Measurements from ENCODE around the gene TSPAN8. TPM values are rescaled to one million over a fixed set of nuclear protein-coding genes. Genes with fewer than 3 reads are reported as not detected.

Gene TSPAN8
- total and polyA plus RNA-seq, 2 donors (not counting 1 experiment from before 2014, with no cell fraction given), result 0.17 TPM; not detected in 1

- no peak overlapping the region for H3K9ac ChIP-seq (ENCODE audit: insufficient read depth, low read length)
- no peaks in the 10 kb centered on the region for H3K79me2 ChIP-seq (ENCODE audit: control insufficient read depth, insufficient read depth, low read length)
- H3K27ac ChIP-seq (ENCODE audit: insufficient read depth, low read length), result no peak overlapping the region
- H3K27me3 ChIP-seq (ENCODE audit: control insufficient read depth, insufficient read depth, low read length), result no peaks in the 10 kb centered on the region
- H3K4me1 ChIP-seq (ENCODE audit: control insufficient read depth, extremely low read depth, insufficient read depth, low read length), result no peaks in the 10 kb centered on the region
- no peak overlapping the region for H3K4me2 ChIP-seq (ENCODE audit: extremely low read depth, insufficient read depth, low read length)
- no peaks in the 10 kb centered on the region for H3K36me3 ChIP-seq (ENCODE audit: control insufficient read depth, insufficient read depth, low read length)
- H2AFZ ChIP-seq (ENCODE audit: low read length), result no peak overlapping the region
- H4K20me1 ChIP-seq (ENCODE audit: control insufficient read depth, extremely low read depth, insufficient read depth, low read length), result no peaks in the 10 kb centered on the region
- no peak overlapping the region for H3K4me3 ChIP-seq (replicated peaks in 1 of 4; ENCODE audit: control extremely low read depth in 1 of 4, insufficient read depth in 1 of 4, low read depth in 3 of 4, low read length in 4 of 4)
- DNase-seq (ENCODE audit: low read depth in 2 of 2), result no peak
- H3K9me3 ChIP-seq (ENCODE audit: control insufficient read depth, insufficient read depth, low read depth, low read length), result no peaks in the 10 kb centered on the region
- TF ChIP-seq, protein P1, sequence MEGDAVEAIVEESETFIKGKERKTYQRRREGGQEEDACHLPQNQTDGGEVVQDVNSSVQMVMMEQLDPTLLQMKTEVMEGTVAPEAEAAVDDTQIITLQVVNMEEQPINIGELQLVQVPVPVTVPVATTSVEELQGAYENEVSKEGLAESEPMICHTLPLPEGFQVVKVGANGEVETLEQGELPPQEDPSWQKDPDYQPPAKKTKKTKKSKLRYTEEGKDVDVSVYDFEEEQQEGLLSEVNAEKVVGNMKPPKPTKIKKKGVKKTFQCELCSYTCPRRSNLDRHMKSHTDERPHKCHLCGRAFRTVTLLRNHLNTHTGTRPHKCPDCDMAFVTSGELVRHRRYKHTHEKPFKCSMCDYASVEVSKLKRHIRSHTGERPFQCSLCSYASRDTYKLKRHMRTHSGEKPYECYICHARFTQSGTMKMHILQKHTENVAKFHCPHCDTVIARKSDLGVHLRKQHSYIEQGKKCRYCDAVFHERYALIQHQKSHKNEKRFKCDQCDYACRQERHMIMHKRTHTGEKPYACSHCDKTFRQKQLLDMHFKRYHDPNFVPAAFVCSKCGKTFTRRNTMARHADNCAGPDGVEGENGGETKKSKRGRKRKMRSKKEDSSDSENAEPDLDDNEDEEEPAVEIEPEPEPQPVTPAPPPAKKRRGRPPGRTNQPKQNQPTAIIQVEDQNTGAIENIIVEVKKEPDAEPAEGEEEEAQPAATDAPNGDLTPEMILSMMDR (conservative IDR thresholded peaks at IDR 0.05 in 1 of 2, IDR thresholded peaks at IDR 0.05 in 1 of 2; ENCODE audit: low read depth in 1 of 2, low read length in 2 of 2), result no peak
- no peak for TF ChIP-seq EZH2 (IDR thresholded peaks at IDR 0.05; ENCODE audit: low read length, missing control alignments)
Observed at GRCh38 chr12:71174146-71174545, 16.3 kb upstream of the TSPAN8 start.

- no peaks in the 10 kb centered on the region for H4K20me1 ChIP-seq (ENCODE audit: control insufficient read depth, extremely low read depth, insufficient read depth, low read length)
- H3K4me2 ChIP-seq (ENCODE audit: extremely low read depth, insufficient read depth, low read length), result no peak overlapping the region
- no peaks in the 10 kb centered on the region for H3K27me3 ChIP-seq (ENCODE audit: control insufficient read depth, insufficient read depth, low read length)
- no peak overlapping the region for H3K9ac ChIP-seq (ENCODE audit: insufficient read depth, low read length)
- H3K4me3 ChIP-seq (replicated peaks in 1 of 4; ENCODE audit: control extremely low read depth in 1 of 4, insufficient read depth in 1 of 4, low read depth in 3 of 4, low read length in 4 of 4), result no peak overlapping the region
- no peak overlapping the region for H3K27ac ChIP-seq (ENCODE audit: insufficient read depth, low read length)
- DNase-seq (ENCODE audit: low read depth in 2 of 2), result no peak
- no peaks in the 10 kb centered on the region for H3K4me1 ChIP-seq (ENCODE audit: control insufficient read depth, extremely low read depth, insufficient read depth, low read length)
- no peak overlapping the region for H2AFZ ChIP-seq (ENCODE audit: low read length)
- no peaks in the 10 kb centered on the region for H3K9me3 ChIP-seq (ENCODE audit: control insufficient read depth, insufficient read depth, low read depth, low read length)
- no peaks in the 10 kb centered on the region for H3K36me3 ChIP-seq (ENCODE audit: control insufficient read depth, insufficient read depth, low read length)
- no peak for TF ChIP-seq EZH2 (IDR thresholded peaks at IDR 0.05; ENCODE audit: low read length, missing control alignments)
- TF ChIP-seq, protein P1 (conservative IDR thresholded peaks at IDR 0.05 in 1 of 2, IDR thresholded peaks at IDR 0.05 in 1 of 2; ENCODE audit: low read depth in 1 of 2, low read length in 2 of 2), result no peak
- no peaks in the 10 kb centered on the region for H3K79me2 ChIP-seq (ENCODE audit: control insufficient read depth, insufficient read depth, low read length)
Observed at GRCh38 chr12:71170456-71170855, 12.7 kb upstream of the TSPAN8 start.

- no peaks in the 10 kb centered on the region for H3K79me2 ChIP-seq (ENCODE audit: control insufficient read depth, insufficient read depth, low read length)
Observed at GRCh38 chr12:71169286-71169685, 11.5 kb upstream of the TSPAN8 start.

More at GRCh38 chr12:71169286-71169685, 11.5 kb upstream of the TSPAN8 start:
- H2AFZ ChIP-seq (ENCODE audit: low read length), result no peak overlapping the region
- no peak for DNase-seq (ENCODE audit: low read depth in 2 of 2)
- H3K27ac ChIP-seq (ENCODE audit: insufficient read depth, low read length), result no peak overlapping the region
- H3K27me3 ChIP-seq (ENCODE audit: control insufficient read depth, insufficient read depth, low read length), result no peaks in the 10 kb centered on the region
- H3K4me2 ChIP-seq (ENCODE audit: extremely low read depth, insufficient read depth, low read length), result no peak overlapping the region
- H3K9ac ChIP-seq (ENCODE audit: insufficient read depth, low read length), result no peak overlapping the region
- no peaks in the 10 kb centered on the region for H3K9me3 ChIP-seq (ENCODE audit: control insufficient read depth, insufficient read depth, low read depth, low read length)
- no peak overlapping the region for H3K4me3 ChIP-seq (replicated peaks in 1 of 4; ENCODE audit: control extremely low read depth in 1 of 4, insufficient read depth in 1 of 4, low read depth in 3 of 4, low read length in 4 of 4)
- no peaks in the 10 kb centered on the region for H3K36me3 ChIP-seq (ENCODE audit: control insufficient read depth, insufficient read depth, low read length)
- TF ChIP-seq, protein P1 (conservative IDR thresholded peaks at IDR 0.05 in 1 of 2, IDR thresholded peaks at IDR 0.05 in 1 of 2; ENCODE audit: low read depth in 1 of 2, low read length in 2 of 2), result no peak
- TF ChIP-seq EZH2 (IDR thresholded peaks at IDR 0.05; ENCODE audit: low read length, missing control alignments), result no peak
- no peaks in the 10 kb centered on the region for H4K20me1 ChIP-seq (ENCODE audit: control insufficient read depth, extremely low read depth, insufficient read depth, low read length)
- H3K4me1 ChIP-seq (ENCODE audit: control insufficient read depth, extremely low read depth, insufficient read depth, low read length), result no peaks in the 10 kb centered on the region
